H9 (cell line): Measurements from ENCODE around the gene SLC7A6. TPM values are rescaled to one million over a fixed set of nuclear protein-coding genes. Genes with fewer than 3 reads are reported as not detected.

ENCODE experiments used
- DNase-seq: peaks from one replicate; pipeline ENCODE4 v3.0.0-alpha.2; 2017
- H2AFZ ChIP-seq: one replicate; pipeline ENCODE4 v1.6.1; 2013; ENCODE audit warnings: mild to moderate bottlenecking, low read length, control low read depth, moderate library complexity
- H2AK5ac ChIP-seq: 2 replicates; pipeline ENCODE4 v1.6.1; 2013; ENCODE audit warnings: low read length, control low read depth, mixed read lengths; ENCODE audit not compliant: insufficient read length
- H2BK120ac ChIP-seq: one replicate; pipeline ENCODE4 v1.6.1; 2013; ENCODE audit warnings: low read depth, mild to moderate bottlenecking, low read length, control low read depth, inconsistent platforms; ENCODE audit not compliant: poor library complexity, severe bottlenecking
- H2BK12ac ChIP-seq: 2 replicates; pipeline ENCODE4 v1.6.1; 2013; ENCODE audit warnings: low read length, control low read depth, mixed read lengths, low read depth; ENCODE audit not compliant: insufficient read length
- H2BK15ac ChIP-seq: 2 replicates; pipeline ENCODE4 v1.6.1; 2013; ENCODE audit warnings: low read depth, low read length, control low read depth
- H2BK20ac ChIP-seq: one replicate; pipeline ENCODE4 v1.6.1; 2013; ENCODE audit warnings: low read depth, mild to moderate bottlenecking, low read length, control low read depth, inconsistent platforms; ENCODE audit not compliant: poor library complexity, severe bottlenecking
- H2BK5ac ChIP-seq: 2 replicates; pipeline ENCODE4 v1.6.1; 2013; ENCODE audit warnings: low read length, control low read depth, mixed read lengths; ENCODE audit not compliant: insufficient read length
- H3K14ac ChIP-seq: 2 replicates; pipeline ENCODE4 v1.6.1; 2013; ENCODE audit warnings: low read length, control low read depth; ENCODE audit not compliant: insufficient read depth
- H3K18ac ChIP-seq: 2 replicates; pipeline ENCODE4 v1.6.1; 2013; ENCODE audit warnings: low read depth, mild to moderate bottlenecking, mixed read lengths, low read length, control low read depth; ENCODE audit not compliant: insufficient read length
- H3K23ac ChIP-seq: 2 replicates; pipeline ENCODE4 v1.6.1; 2013; ENCODE audit warnings: low read length, control low read depth, mixed read lengths, low read depth; ENCODE audit not compliant: insufficient read length
- H3K23me2 ChIP-seq: 2 replicates; pipeline ENCODE4 v1.6.1; 2013; ENCODE audit warnings: low read depth, mild to moderate bottlenecking, mixed read lengths, low read length, control low read depth; ENCODE audit not compliant: insufficient read length, poor library complexity, severe bottlenecking
- H3K27ac ChIP-seq: 2 replicates; pipeline ENCODE4 v1.5.1; 2013; ENCODE audit warnings: low read length, control low read depth, mixed read lengths, low read depth; ENCODE audit not compliant: insufficient read length
- H3K27me3 ChIP-seq: 2 replicates; pipeline ENCODE4 v1.6.1; 2013; ENCODE audit warnings: low read length, control low read depth, inconsistent platforms; ENCODE audit not compliant: insufficient read depth
- H3K4ac ChIP-seq: 2 replicates; pipeline ENCODE4 v1.6.1; 2013; ENCODE audit warnings: low read depth, mild to moderate bottlenecking, control low read depth, inconsistent platforms, low read length, moderate library complexity
- H3K4me1 ChIP-seq: 2 replicates; pipeline ENCODE4 v1.6.1; 2013; ENCODE audit warnings: low read length, control low read depth, inconsistent platforms; ENCODE audit not compliant: insufficient read depth
- H3K4me2 ChIP-seq: 2 replicates; pipeline ENCODE4 v1.6.1; 2013; ENCODE audit warnings: low read length, control low read depth, mixed read lengths; ENCODE audit not compliant: insufficient read length, insufficient read depth
- H3K56ac ChIP-seq: 2 replicates; pipeline ENCODE4 v1.6.1; 2013; ENCODE audit warnings: low read depth, mild to moderate bottlenecking, mixed read lengths, low read length, control low read depth; ENCODE audit not compliant: insufficient read length
- H3K79me1 ChIP-seq: 2 replicates; pipeline ENCODE4 v1.6.1; 2013; ENCODE audit warnings: low read depth, mild to moderate bottlenecking, moderate library complexity, low read length, control low read depth, inconsistent platforms; ENCODE audit not compliant: insufficient read depth, poor library complexity, severe bottlenecking
- H3K79me2 ChIP-seq: 2 replicates; pipeline ENCODE4 v1.6.1; 2013; ENCODE audit warnings: low read length, control low read depth, inconsistent platforms; ENCODE audit not compliant: insufficient read depth
- H3K9ac ChIP-seq: 2 replicates; pipeline ENCODE4 v1.6.1; 2013; ENCODE audit warnings: low read length, control low read depth, mixed read lengths; ENCODE audit not compliant: insufficient read length; ENCODE audit errors: extremely low read depth
- H3K9me3 ChIP-seq: one replicate; pipeline ENCODE4 v1.6.1; 2013; ENCODE audit warnings: low read depth, low read length, inconsistent platforms; ENCODE audit not compliant: control insufficient read depth
- H3T11ph ChIP-seq: one replicate; pipeline ENCODE4 v1.6.1; 2013; ENCODE audit warnings: mild to moderate bottlenecking, low read length, control low read depth, inconsistent platforms
- H4K20me1 ChIP-seq: one replicate; pipeline ENCODE4 v1.6.1; 2013; ENCODE audit not compliant: control insufficient read depth, insufficient read length, insufficient read depth
- H4K5ac ChIP-seq: 2 replicates; pipeline ENCODE4 v1.6.1; 2013; ENCODE audit warnings: low read depth, mild to moderate bottlenecking, mixed read lengths, low read length, control low read depth; ENCODE audit not compliant: insufficient read length
- H4K8ac ChIP-seq: replicated peaks from 2 replicates; pipeline ENCODE4 v1.6.1; 2013; ENCODE audit warnings: low read length, control low read depth, mixed read lengths, low read depth; ENCODE audit not compliant: insufficient read length
- H4K91ac ChIP-seq: 2 replicates; pipeline ENCODE4 v1.6.1; 2013; ENCODE audit warnings: low read depth, mild to moderate bottlenecking, moderate library complexity, mixed read lengths, low read length, control low read depth; ENCODE audit not compliant: insufficient read length
- H3K27ac Mint-ChIP-seq, 3 experiments: 2 replicates in 2 of 3; 3 replicates in 1 of 3; pipeline ENCODE4 v1.8.0; 2020 to 2021; ENCODE audit warnings: mixed read lengths in 3 of 3, mild to moderate bottlenecking in 1 of 3, moderate library complexity in 1 of 3
- H3K27me3 Mint-ChIP-seq: 2 replicates; pipeline ENCODE4 v1.8.0; 2021; ENCODE audit warnings: low read depth, mild to moderate bottlenecking, moderate library complexity, mixed read lengths
- H3K36me3 Mint-ChIP-seq, 3 experiments: 2 replicates in 2 of 3; 3 replicates in 1 of 3; pipeline ENCODE4 v1.8.0; 2020 to 2021; ENCODE audit warnings: low read depth in 3 of 3, mixed read lengths in 3 of 3; ENCODE audit not compliant: insufficient read depth in 1 of 3
- H3K4me1 Mint-ChIP-seq, 2 experiments: 2 replicates each; pipeline ENCODE4 v1.8.0; 2020; ENCODE audit warnings: mixed read lengths in 2 of 2
- H3K4me3 Mint-ChIP-seq, 2 experiments: 2 replicates in 1 of 2; 3 replicates in 1 of 2; pipeline ENCODE4 v1.8.0; 2020 to 2021; ENCODE audit warnings: mild to moderate bottlenecking in 2 of 2, mixed read lengths in 2 of 2, moderate library complexity in 1 of 2
- H3K9me3 Mint-ChIP-seq, 2 experiments: 2 replicates in 1 of 2; 3 replicates in 1 of 2; pipeline ENCODE4 v1.8.0; 2020; ENCODE audit warnings: mild to moderate bottlenecking in 2 of 2, mixed read lengths in 2 of 2, moderate library complexity in 1 of 2
- WGBS: extraction: QIAGEN DNeasy Blood & Tissue Kit; methylation state at CpG from one replicate; pipeline ENCODE4 v1.1.7; 2013; ENCODE audit warnings: missing lambda C conversion rate, low lambda C conversion rate, mixed read lengths; ENCODE audit not compliant: insufficient read length; ENCODE audit errors: extremely low coverage; 5-methylcytosine and 5-hydroxymethylcytosine counted together
- total RNA-seq: library from RNA; stranded (reverse); gene quantifications from 2 replicates; pipeline ENCODE4 v1.2.1, GENCODE V29; 2021
- TF ChIP-seq, protein P1 (sequence below): fragments of 200-600 bp; sonication (generic); conservative IDR thresholded peaks from 3 replicates; pipeline ENCODE4 v1.8.0; 2021; ENCODE audit warnings: antibody characterized with exemption, mild to moderate bottlenecking

SLC7A6 gene
- total RNA-seq, 1 experiment from 2014 or later, result 21.1 TPM

DNA sequence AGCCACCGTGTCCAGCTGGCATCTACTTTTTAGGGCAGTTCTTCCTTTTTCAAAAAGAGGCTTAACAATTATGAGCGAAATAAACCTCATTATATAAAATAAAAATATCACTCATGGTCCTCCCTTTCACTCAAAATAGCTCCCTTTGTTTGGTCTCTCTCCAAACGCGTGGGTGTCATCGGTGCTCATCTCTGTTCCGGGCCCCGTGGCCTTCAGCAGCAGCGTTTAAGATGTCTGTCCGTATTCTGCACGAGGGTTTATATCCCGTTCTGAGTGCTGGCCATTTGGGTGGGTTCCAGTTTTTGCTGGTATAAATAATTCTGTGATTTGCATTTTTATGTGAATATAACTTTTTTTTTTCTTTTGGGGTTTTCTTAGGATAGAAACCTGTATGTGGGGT is 79.9 kb downstream of the SLC7A6 start:
- H3K4me3 Mint-ChIP-seq, result no peak overlapping the region
- H3K4ac ChIP-seq, result no peak overlapping the region
- TF ChIP-seq, protein P1, sequence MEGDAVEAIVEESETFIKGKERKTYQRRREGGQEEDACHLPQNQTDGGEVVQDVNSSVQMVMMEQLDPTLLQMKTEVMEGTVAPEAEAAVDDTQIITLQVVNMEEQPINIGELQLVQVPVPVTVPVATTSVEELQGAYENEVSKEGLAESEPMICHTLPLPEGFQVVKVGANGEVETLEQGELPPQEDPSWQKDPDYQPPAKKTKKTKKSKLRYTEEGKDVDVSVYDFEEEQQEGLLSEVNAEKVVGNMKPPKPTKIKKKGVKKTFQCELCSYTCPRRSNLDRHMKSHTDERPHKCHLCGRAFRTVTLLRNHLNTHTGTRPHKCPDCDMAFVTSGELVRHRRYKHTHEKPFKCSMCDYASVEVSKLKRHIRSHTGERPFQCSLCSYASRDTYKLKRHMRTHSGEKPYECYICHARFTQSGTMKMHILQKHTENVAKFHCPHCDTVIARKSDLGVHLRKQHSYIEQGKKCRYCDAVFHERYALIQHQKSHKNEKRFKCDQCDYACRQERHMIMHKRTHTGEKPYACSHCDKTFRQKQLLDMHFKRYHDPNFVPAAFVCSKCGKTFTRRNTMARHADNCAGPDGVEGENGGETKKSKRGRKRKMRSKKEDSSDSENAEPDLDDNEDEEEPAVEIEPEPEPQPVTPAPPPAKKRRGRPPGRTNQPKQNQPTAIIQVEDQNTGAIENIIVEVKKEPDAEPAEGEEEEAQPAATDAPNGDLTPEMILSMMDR, result no peak
- no peak overlapping the region for H2BK120ac ChIP-seq
- H4K8ac ChIP-seq, result no peak overlapping the region
- H3K18ac ChIP-seq, result no peak overlapping the region
- no peak for DNase-seq
- no peak overlapping the region for H2AFZ ChIP-seq
- no peak overlapping the region for H2BK5ac ChIP-seq
- no peak overlapping the region for H3K4me2 ChIP-seq
- peaks cover 5 to 8% of the 10 kb centered on the region in 2 experiments for H3K4me1 Mint-ChIP-seq
- H3K23me2 ChIP-seq, result no peaks in the 10 kb centered on the region
- H3K9me3 Mint-ChIP-seq, result no peaks in the 10 kb centered on the region; a peak in 1 of 5 replicates
- no peak overlapping the region for H3K27ac ChIP-seq
- peaks cover 3% of the 10 kb centered on the region for H4K20me1 ChIP-seq
- no peak overlapping the region for H2AK5ac ChIP-seq
- no peak overlapping the region for H3K56ac ChIP-seq
- no peaks in the 10 kb centered on the region for H3K27me3 ChIP-seq
- no peak overlapping the region for H3K9ac ChIP-seq
- H4K91ac ChIP-seq, result no peak overlapping the region
- no peak overlapping the region for H2BK15ac ChIP-seq
- H3K9me3 ChIP-seq, result no peaks in the 10 kb centered on the region
- H3K14ac ChIP-seq, result no peak overlapping the region
- H3K36me3 Mint-ChIP-seq, result peaks cover 31 to 84% (median 74%) of the 10 kb centered on the region in 3 experiments; a peak in 6 of 7 replicates
- H3K79me2 ChIP-seq, result no peaks in the 10 kb centered on the region
- WGBS, result no CpG with 5 or more reads among the region's 11 CpGs
- no peak overlapping the region for H4K5ac ChIP-seq
- no peak overlapping the region for H2BK20ac ChIP-seq
- H3K4me1 ChIP-seq, result no peaks in the 10 kb centered on the region
- no peak overlapping the region for H2BK12ac ChIP-seq
- no peak overlapping the region for H3T11ph ChIP-seq
- H3K23ac ChIP-seq, result no peak overlapping the region
- no peaks in the 10 kb centered on the region for H3K27me3 Mint-ChIP-seq
- no peak overlapping the region for H3K27ac Mint-ChIP-seq
- H3K79me1 ChIP-seq, result no peaks in the 10 kb centered on the region
